GM21360 (cell line): ENCODE measurements around the gene FOXN3.

Source experiments
- ATAC-seq: cut with Tn5 transposase; IDR thresholded peaks from one replicate; pipeline ENCODE4 v1.9.1; 2021; ENCODE audit warnings: mild to moderate bottlenecking, moderate library complexity; ENCODE audit not compliant: unreplicated experiment

The FOXN3 gene, protein sequence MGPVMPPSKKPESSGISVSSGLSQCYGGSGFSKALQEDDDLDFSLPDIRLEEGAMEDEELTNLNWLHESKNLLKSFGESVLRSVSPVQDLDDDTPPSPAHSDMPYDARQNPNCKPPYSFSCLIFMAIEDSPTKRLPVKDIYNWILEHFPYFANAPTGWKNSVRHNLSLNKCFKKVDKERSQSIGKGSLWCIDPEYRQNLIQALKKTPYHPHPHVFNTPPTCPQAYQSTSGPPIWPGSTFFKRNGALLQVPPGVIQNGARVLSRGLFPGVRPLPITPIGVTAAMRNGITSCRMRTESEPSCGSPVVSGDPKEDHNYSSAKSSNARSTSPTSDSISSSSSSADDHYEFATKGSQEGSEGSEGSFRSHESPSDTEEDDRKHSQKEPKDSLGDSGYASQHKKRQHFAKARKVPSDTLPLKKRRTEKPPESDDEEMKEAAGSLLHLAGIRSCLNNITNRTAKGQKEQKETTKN

GRCh38 chr14:89417091-89417464 lies at the start of gene FOXN3:
Gene FOXN3, minus strand, starts transcription at chr14:89417233. Its CDS starts 4,757 bp downstream, at chr14:89412476.
- peak; percentile 42 for ATAC-seq

GRCh38 chr14:89466484-89466883 lies 49.5 kb upstream of the FOXN3 start:
- ATAC-seq, result no peak

GRCh38 chr14:89465876-89466275 lies 48.8 kb upstream of the FOXN3 start:
- ATAC-seq, result no peak

- ATAC-seq, result no peak
Measured at GRCh38 chr14:89461256-89461655, 44.2 kb upstream of the FOXN3 start.

- ATAC-seq, result no peak
Measured at GRCh38 chr14:89458713-89459420, 41.8 kb upstream of the FOXN3 start.

DNA sequence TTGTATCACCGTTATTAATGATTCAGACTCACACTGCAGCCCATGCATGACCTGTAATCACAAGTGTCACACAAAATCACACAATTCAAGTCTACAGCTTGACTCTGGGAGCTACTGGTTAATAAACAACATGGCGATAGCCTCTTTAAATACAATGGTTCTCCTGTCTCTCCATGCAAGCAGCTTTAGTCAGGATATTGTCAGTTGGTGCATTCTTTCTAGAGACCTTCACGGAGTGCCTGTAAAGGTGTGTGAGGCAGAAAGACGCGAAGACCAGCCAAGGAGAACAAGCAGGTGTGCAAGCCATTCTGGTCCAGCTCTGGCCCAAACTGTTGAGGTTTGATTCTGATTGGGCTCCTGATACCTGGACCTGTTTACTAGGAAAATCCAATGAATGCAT lies 40.0 kb upstream of the FOXN3 start:
- no peak for ATAC-seq

DNA sequence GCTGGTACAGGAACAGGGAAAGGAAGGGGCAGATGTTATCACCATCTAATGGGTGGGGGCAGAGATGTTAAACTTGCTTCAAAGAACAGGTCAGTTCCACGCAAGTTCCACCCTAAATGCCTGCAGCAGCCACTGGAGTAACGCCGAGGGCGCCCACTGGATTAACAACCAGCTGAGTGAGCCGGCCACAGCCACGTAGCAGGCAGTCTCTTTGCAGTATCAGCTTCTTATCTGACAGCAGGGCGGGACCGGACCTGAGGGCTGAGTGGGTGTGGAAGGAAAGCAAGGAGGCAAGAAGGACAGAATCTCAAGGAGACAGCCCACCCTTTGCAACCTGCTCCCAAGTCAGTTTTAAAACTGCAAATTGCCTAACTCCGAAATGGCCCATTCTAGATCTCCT lies 38.4 kb upstream of the FOXN3 start:
- ATAC-seq, result no peak

DNA sequence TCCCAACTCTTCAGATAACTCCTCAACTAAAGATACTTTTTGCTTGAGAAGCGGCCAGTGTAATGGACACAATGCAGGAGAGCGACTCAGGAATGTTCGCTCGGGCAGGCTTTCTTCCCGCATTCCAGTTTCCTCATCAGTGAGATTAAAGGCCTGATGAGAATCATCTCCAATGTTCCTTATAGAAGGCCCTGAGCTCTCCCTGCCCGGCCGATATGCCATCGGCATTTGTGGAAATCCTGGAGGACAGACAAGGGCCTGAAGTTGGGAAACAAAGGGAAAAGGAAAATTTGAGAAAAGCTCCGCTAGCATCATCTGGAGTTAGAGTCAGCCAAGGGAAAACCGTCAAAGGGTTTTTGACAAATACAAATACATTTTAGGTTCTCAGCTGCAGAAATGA lies 38.0 kb upstream of the FOXN3 start:
- no peak for ATAC-seq

- no peak for ATAC-seq
Measured at GRCh38 chr14:89452281-89452680, 35.2 kb upstream of the FOXN3 start.

DNA sequence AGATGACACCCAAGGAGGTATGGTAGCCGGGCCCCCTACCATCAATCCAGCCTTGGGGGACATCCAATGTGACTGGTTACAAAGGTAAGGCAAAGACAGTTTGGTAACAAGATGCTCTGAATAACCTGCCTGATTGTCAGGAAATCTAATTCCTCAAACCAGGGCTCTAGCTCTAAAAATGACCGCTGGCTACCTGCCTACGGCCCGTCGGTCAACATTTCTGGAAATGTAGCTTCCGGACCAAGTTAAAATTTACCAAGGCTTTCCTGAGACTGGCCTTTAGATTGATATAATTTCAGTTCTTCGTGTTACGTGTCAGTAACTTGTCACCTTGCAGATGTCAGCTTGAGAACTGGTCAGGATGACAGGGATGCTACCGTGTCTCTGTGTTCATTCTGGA lies 34.2 kb upstream of the FOXN3 start:
- no peak for ATAC-seq

- ATAC-seq, result no peak
Measured at GRCh38 chr14:89447182-89447944, 30.3 kb upstream of the FOXN3 start.

DNA sequence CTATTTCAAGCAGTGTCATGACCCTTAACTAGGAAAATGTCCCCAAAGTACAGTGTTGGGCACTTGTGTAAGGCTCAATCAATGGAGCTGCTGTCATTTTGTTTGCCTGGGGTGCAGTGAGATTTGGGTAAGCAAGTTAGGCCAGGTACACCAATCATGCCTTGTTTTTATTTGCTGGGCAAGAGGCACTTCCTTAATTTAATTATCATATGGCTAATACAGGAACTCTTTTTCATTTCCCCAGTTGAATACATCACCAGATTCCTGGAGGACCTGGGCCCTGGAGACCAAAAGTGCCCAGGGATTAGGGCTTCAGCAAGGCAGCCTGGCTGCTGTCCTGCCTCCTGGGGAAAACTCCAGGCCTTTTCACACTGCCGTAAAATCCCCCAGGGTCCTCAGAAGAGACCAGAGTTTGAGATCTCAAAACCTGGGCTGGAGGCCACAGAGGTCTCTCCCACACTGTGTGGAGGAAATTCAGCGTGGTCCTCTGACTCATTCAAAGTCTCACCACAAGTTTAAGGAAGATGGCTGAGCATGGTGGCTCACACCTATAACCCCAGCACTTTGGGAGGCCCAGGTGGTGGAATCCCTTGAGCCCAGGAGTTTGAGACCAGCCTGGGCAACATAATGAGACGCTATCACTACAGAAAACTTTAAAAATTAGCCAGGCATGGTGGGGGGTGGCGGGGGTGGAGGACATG lies 28.4 kb upstream of the FOXN3 start:
- peak; percentile 47 for ATAC-seq

- ATAC-seq, result no peak
Measured at GRCh38 chr14:89444516-89445125, 27.6 kb upstream of the FOXN3 start.

DNA sequence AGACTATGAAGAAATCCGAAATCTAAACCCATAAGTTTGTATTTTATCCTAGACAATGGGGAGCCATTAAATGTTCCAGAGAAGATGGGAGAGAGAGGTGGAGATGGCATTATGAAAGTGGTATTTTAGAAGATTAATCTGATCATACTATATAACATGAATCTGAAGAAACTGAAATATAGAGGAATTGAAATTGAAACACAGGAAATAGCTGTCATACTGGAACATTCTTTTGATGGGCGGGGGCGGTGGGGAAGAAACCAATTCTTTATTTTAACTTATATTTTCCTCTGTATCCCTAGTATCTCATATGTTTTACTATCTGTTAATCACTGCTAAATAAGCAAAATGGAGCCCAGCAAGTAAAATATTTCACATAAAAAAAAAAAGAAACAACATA lies 27.0 kb upstream of the FOXN3 start:
- no peak for ATAC-seq

DNA sequence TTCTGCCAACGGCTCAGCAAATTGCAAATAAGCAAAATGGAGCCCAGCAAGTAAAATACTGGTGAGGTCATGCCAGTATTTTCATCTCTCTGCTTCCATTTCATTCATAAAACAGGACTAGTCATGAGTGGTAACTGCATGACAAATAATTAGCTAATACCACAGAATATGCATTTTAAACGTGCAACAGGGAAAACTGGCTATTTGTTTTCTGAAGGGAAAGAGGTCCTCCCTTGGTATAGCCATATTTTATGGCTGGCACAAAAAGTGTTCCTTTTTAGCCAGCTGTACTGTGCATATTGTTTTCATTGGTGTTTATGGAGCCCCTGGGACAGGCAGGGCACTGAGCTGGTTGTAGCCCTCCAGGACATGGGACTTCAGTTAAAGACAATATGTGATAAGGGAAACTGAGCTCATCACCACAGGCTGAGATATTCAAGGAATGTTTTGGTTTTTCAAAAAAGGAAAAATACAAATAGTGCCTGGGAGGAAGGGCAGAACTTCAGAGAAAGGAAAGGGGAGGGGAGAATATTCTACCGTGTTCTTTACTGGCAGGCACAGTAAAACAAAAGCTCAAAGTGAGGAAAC lies 26.1 kb upstream of the FOXN3 start:
- ATAC-seq, result no peak

DNA sequence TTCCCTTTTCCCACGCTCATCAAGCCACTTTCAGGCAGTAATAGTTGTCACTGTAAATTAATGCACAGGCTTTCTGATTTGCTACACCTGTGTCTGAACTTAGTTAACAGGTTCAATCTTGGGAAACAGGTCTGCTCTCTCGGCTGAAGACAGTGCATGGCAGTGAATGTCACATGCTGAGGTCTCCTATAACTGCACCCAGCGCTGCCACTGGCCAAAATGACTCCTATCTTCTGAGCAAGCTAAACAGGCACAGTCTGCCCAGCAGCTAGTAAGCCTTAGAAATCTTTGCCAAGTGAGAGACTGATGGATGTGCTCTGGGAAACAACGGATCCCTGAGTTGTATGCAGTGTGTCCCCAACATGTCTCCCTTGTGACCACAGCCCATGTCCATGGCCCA lies 25.2 kb upstream of the FOXN3 start:
- ATAC-seq, result no peak

GRCh38 chr14:89440986-89441909 lies 24.2 kb upstream of the FOXN3 start:
- no peak for ATAC-seq

DNA sequence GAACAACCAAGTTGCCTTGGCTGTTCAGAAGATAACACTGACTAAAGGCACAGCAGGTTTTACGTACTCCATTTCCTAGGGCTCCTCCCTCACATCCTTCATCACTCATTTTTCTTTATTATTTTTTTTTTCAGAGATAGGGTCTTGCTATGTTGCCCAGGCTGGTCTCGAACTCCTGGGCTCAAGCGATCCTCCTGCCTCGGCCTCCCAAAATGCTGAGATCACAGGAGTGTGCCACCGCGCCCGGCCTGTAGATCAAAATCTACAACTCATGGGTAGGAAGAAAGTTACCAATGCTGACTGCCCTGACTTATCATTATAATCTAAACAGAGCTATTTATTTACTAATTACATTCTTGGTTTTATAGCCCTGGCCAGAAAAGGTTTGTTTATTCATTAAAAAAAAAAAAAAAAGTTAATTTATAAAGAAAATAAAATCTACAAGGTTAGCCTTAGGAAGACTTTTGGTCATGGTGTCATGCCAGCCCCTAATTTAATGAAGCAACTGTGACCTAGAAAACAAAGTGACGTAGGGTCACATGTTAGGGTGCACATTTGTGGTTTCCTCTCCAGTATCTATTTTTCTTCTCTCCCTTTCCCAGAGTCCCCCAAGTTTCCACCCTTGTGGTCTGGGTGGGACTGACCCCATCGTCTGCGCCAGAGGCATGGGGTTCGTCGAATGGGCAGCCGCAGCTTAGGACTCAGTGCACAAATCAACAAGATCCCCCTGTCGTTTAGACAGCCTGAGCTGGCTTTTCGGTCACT lies 19.0 kb upstream of the FOXN3 start:
- no peak for ATAC-seq
